Karpas-422 (cell line): ENCODE measurements around the gene PCSK6. TPM values are rescaled to one million over a fixed set of nuclear protein-coding genes. Genes with fewer than 3 reads are reported as not detected.

Experiments used
- DNase-seq: peaks from one replicate; pipeline ENCODE4 v3.0.0-alpha.2; 2015
- H2AFZ ChIP-seq: fragments of 200-600 bp; sonication (generic); 2 replicates; pipeline ENCODE4 v1.6.1; 2014; ENCODE audit warnings: antibody characterized with exemption, low read length, mixed read lengths
- H3K27ac ChIP-seq: fragments of 200-600 bp; sonication (generic); 2 replicates; pipeline ENCODE4 v1.5.1; 2014; ENCODE audit warnings: mild to moderate bottlenecking, low read length, moderate library complexity
- H3K27me3 ChIP-seq: fragments of 200-600 bp; sonication (generic); 2 replicates; pipeline ENCODE4 v1.6.1; 2014; ENCODE audit warnings: low read length, mixed read lengths
- H3K36me3 ChIP-seq: fragments of 200-600 bp; sonication (generic); 2 replicates; pipeline ENCODE4 v1.6.1; 2014; ENCODE audit warnings: low read length, mixed read lengths; ENCODE audit not compliant: insufficient read depth
- H3K4me1 ChIP-seq: fragments of 200-600 bp; sonication (generic); 2 replicates; pipeline ENCODE4 v1.6.1; 2014; ENCODE audit warnings: mild to moderate bottlenecking, low read length, mixed read lengths
- H3K4me2 ChIP-seq: fragments of 200-600 bp; sonication (generic); 2 replicates; pipeline ENCODE4 v1.6.1; 2014; ENCODE audit warnings: low read length, low read depth, mild to moderate bottlenecking; ENCODE audit not compliant: poor library complexity, severe bottlenecking
- H3K4me3 ChIP-seq: fragments of 200-600 bp; sonication (generic); 2 replicates; pipeline ENCODE4 v1.5.1; 2014; ENCODE audit warnings: mild to moderate bottlenecking, antibody characterized with exemption, low read length, mixed read lengths
- H3K79me2 ChIP-seq: fragments of 200-600 bp; sonication (generic); 2 replicates; pipeline ENCODE4 v1.6.1; 2014; ENCODE audit warnings: mild to moderate bottlenecking, low read length, mixed read lengths
- H3K9ac ChIP-seq: fragments of 200-600 bp; sonication (generic); 2 replicates; pipeline ENCODE4 v1.6.0; 2014; ENCODE audit warnings: low read length
- H3K9me2 ChIP-seq: fragments of 200-600 bp; sonication (generic), shearing (Covaris generic); replicated peaks from 2 replicates; pipeline ENCODE4 v1.6.0; 2014; ENCODE audit warnings: mild to moderate bottlenecking, low read length, moderate library complexity; ENCODE audit not compliant: insufficient read depth
- H3K9me3 ChIP-seq: fragments of 300-700, 200-600 bp; sonication (generic); 2 replicates; pipeline ENCODE4 v1.6.1; 2014; ENCODE audit warnings: low read length, mixed read lengths
- H4K20me1 ChIP-seq: fragments of 200-600 bp; sonication (generic); 2 replicates; pipeline ENCODE4 v1.6.1; 2014; ENCODE audit warnings: mild to moderate bottlenecking, antibody characterized with exemption, low read length, low read depth; ENCODE audit not compliant: insufficient read depth
- total RNA-seq: library from RNA; depleted of rRNA; stranded (reverse); fragments of >200 nt; shearing (Covaris generic); gene quantifications from 2 replicates; pipeline ENCODE4 v1.2.3, GENCODE V29; 2014; ENCODE audit warnings: low replicate concordance; rRNA removed

PCSK6 gene
- total RNA-seq, result 0.19 TPM in 1 of 2 replicates, not detected in the other

- Histone ChIP-seq H3K9me2 (no peaks in the 10 kb centered on the region), H4K20me1 (no peaks in the 10 kb centered on the region), H3K4me2 (no peak within 1 kb of the TSS), H3K4me3 (no peak within 1 kb of the TSS), H3K9me3 (no peaks in the 10 kb centered on the region), H2AFZ (no peak within 1 kb of the TSS), H3K79me2 (no peaks in the 10 kb centered on the region), H3K9ac (no peak within 1 kb of the TSS), H3K36me3 (no peaks in the 10 kb centered on the region), H3K4me1 (no peaks in the 10 kb centered on the region), H3K27ac (no peak within 1 kb of the TSS), H3K27me3 (no peaks in the 10 kb centered on the region)
- DNase-seq, result no peak
These were observed at the start of gene PCSK6 for GRCh38 chr15:101489599-101490407. TSS of gene PCSK6 (minus strand) at chr15:101489707. CDS start at chr15:101489670, 37 bp downstream.

- H3K27me3 ChIP-seq, result no peaks in the 10 kb centered on the region
- H3K4me2 ChIP-seq, result no peak overlapping the region
- DNase-seq, result no peak
- H4K20me1 ChIP-seq, result no peaks in the 10 kb centered on the region
- no peak overlapping the region for H2AFZ ChIP-seq
- H3K27ac ChIP-seq, result no peak overlapping the region
- H3K4me1 ChIP-seq, result no peaks in the 10 kb centered on the region
- H3K79me2 ChIP-seq, result no peaks in the 10 kb centered on the region
- no peak overlapping the region for H3K4me3 ChIP-seq
- no peaks in the 10 kb centered on the region for H3K36me3 ChIP-seq
- no peaks in the 10 kb centered on the region for H3K9me2 ChIP-seq
- no peak overlapping the region for H3K9ac ChIP-seq
- H3K9me3 ChIP-seq, result no peaks in the 10 kb centered on the region
These were observed 49.5 kb upstream of the PCSK6 start for GRCh38 chr15:101538996-101539395.

- Histone ChIP-seq H3K4me2 (no peak overlapping the region), H4K20me1 (no peaks in the 10 kb centered on the region), H3K36me3 (no peaks in the 10 kb centered on the region), H3K27ac (no peak overlapping the region), H3K27me3 (no peaks in the 10 kb centered on the region), H3K4me3 (no peak overlapping the region), H3K79me2 (no peaks in the 10 kb centered on the region), H3K9me3 (no peaks in the 10 kb centered on the region), H2AFZ (no peak overlapping the region), H3K4me1 (no peaks in the 10 kb centered on the region), H3K9ac (no peak overlapping the region), H3K9me2 (no peaks in the 10 kb centered on the region)
- no peak for DNase-seq
These were observed 48.7 kb upstream of the PCSK6 start for GRCh38 chr15:101538177-101538576.

GRCh38 chr15:101537483-101538080, 48.1 kb upstream of the PCSK6 start:
- H3K4me1 ChIP-seq, result no peaks in the 10 kb centered on the region
- no peak for DNase-seq
- H3K79me2 ChIP-seq, result no peaks in the 10 kb centered on the region
- H2AFZ ChIP-seq, result no peak overlapping the region
- no peaks in the 10 kb centered on the region for H3K9me2 ChIP-seq
- H3K27me3 ChIP-seq, result no peaks in the 10 kb centered on the region
- H3K9ac ChIP-seq, result no peak overlapping the region
- no peaks in the 10 kb centered on the region for H3K36me3 ChIP-seq
- no peak overlapping the region for H3K4me2 ChIP-seq
- no peak overlapping the region for H3K27ac ChIP-seq
- no peaks in the 10 kb centered on the region for H3K9me3 ChIP-seq
- no peaks in the 10 kb centered on the region for H4K20me1 ChIP-seq
- no peak overlapping the region for H3K4me3 ChIP-seq

- Histone ChIP-seq H3K9ac (no peak overlapping the region), H3K9me3 (no peaks in the 10 kb centered on the region), H3K27ac (no peak overlapping the region), H3K4me3 (no peak overlapping the region), H3K36me3 (no peaks in the 10 kb centered on the region), H4K20me1 (no peaks in the 10 kb centered on the region), H2AFZ (no peak overlapping the region), H3K27me3 (no peaks in the 10 kb centered on the region), H3K4me1 (no peaks in the 10 kb centered on the region), H3K9me2 (no peaks in the 10 kb centered on the region), H3K79me2 (no peaks in the 10 kb centered on the region), H3K4me2 (no peak overlapping the region)
- no peak for DNase-seq
These were observed 47.4 kb upstream of the PCSK6 start for GRCh38 chr15:101536875-101537405.

GRCh38 chr15:101536166-101536874, 46.8 kb upstream of the PCSK6 start:
- H3K4me1 ChIP-seq, result no peaks in the 10 kb centered on the region
- H4K20me1 ChIP-seq, result 0 out of 2 replicates have a peak, but pooled peaks cover under 1% of the 10 kb centered on the region
- no peak overlapping the region for H3K9ac ChIP-seq
- DNase-seq, result no peak
- H3K9me2 ChIP-seq, result no peaks in the 10 kb centered on the region
- H2AFZ ChIP-seq, result no peak overlapping the region
- no peaks in the 10 kb centered on the region for H3K27me3 ChIP-seq
- H3K4me2 ChIP-seq, result no peak overlapping the region
- H3K27ac ChIP-seq, result no peak overlapping the region
- no peaks in the 10 kb centered on the region for H3K79me2 ChIP-seq
- no peaks in the 10 kb centered on the region for H3K36me3 ChIP-seq
- no peak overlapping the region for H3K4me3 ChIP-seq
- no peaks in the 10 kb centered on the region for H3K9me3 ChIP-seq

GRCh38 chr15:101535170-101535902, 45.8 kb upstream of the PCSK6 start:
- no peak overlapping the region for H3K27ac ChIP-seq
- H3K36me3 ChIP-seq, result no peaks in the 10 kb centered on the region
- H3K9me3 ChIP-seq, result no peaks in the 10 kb centered on the region
- DNase-seq, result no peak
- 0 out of 2 replicates have a peak, but pooled peaks cover 2% of the 10 kb centered on the region for H4K20me1 ChIP-seq
- no peaks in the 10 kb centered on the region for H3K9me2 ChIP-seq
- H3K4me2 ChIP-seq, result no peak overlapping the region
- H2AFZ ChIP-seq, result no peak overlapping the region
- H3K4me3 ChIP-seq, result no peak overlapping the region
- no peaks in the 10 kb centered on the region for H3K4me1 ChIP-seq
- no peaks in the 10 kb centered on the region for H3K27me3 ChIP-seq
- no peak overlapping the region for H3K9ac ChIP-seq
- no peaks in the 10 kb centered on the region for H3K79me2 ChIP-seq
